H1 (cell line): ENCODE results near the gene SERPINA10. TPM values are rescaled to one million over a fixed set of nuclear protein-coding genes. Genes with fewer than 3 reads are reported as not detected.
"Not testable (repeated sequence)": the region's sequence is repeated elsewhere in the genome, so short reads cannot be mapped to it uniquely, and the experiment has no call there.

ENCODE experiments used
- CTCF ChIA-PET: fragments of 300-600 bp; sonication (Branson Sonifier 250); formaldehyde crosslinking; loops from one replicate; lab custom pipeline; 2021; ENCODE audit not compliant: partially characterized antibody; lab: Charles Lee
- POLR2A ChIA-PET: fragments of 300-600 bp; sonication (Branson Sonifier 250); formaldehyde crosslinking; loops from one replicate; lab custom pipeline; 2021; ENCODE audit warnings: inconsistent platforms; ENCODE audit not compliant: partially characterized antibody; lab: Charles Lee
- DNase-seq, 2 experiments: peaks; one replicate each; pipeline versions ENCODE4 v3.0.0 to v3.0.0-alpha.2; 2010 to 2022; ENCODE audit warnings: low spot score in 2 of 2, low read depth in 1 of 2, mixed read lengths in 1 of 2
- FAIRE-seq: peaks from 2 replicates; lab custom pipeline; 2011; peaks lifted over from hg19 to GRCh38; lab: Jason Lieb, UNC
- H2AFZ ChIP-seq: 2 replicates; pipeline ENCODE4 v1.8.1; 2012; ENCODE audit warnings: low read length, inconsistent platforms
- H2AK5ac ChIP-seq: 2 replicates; pipeline ENCODE4 v1.6.1; 2013; ENCODE audit warnings: low read depth, low read length
- H2BK120ac ChIP-seq: replicated peaks from 2 replicates; pipeline ENCODE3; 2013; ENCODE audit warnings: low read depth, low read length, inconsistent platforms
- H2BK12ac ChIP-seq: 2 replicates; pipeline ENCODE4 v1.6.1; 2013; ENCODE audit warnings: low read depth, low read length
- H2BK15ac ChIP-seq: 2 replicates; pipeline ENCODE4 v1.6.1; 2013; ENCODE audit warnings: low read length
- H2BK20ac ChIP-seq: 2 replicates; pipeline ENCODE4 v1.6.1; 2013; ENCODE audit warnings: low read length
- H2BK5ac ChIP-seq: 2 replicates; pipeline ENCODE4 v1.6.1; 2013; ENCODE audit warnings: low read depth, low read length
- H3K14ac ChIP-seq: 2 replicates; pipeline ENCODE4 v1.6.1; 2013; ENCODE audit warnings: inconsistent platforms; ENCODE audit not compliant: insufficient read length
- H3K18ac ChIP-seq: 2 replicates; pipeline ENCODE4 v1.6.1; 2013; ENCODE audit warnings: low read length; ENCODE audit errors: extremely low read depth
- H3K23ac ChIP-seq: 2 replicates; pipeline ENCODE4 v1.6.1; 2013; ENCODE audit warnings: inconsistent platforms; ENCODE audit not compliant: insufficient read length
- H3K23me2 ChIP-seq: 2 replicates; pipeline ENCODE4 v1.6.1; 2013; ENCODE audit warnings: low read depth, low read length
- H3K27ac ChIP-seq: 2 replicates; pipeline ENCODE4 v1.6.1; 2011; ENCODE audit warnings: low read depth, low read length, inconsistent platforms
- H3K27me3 ChIP-seq, 4 experiments: replicated peaks in 1 of 4; 1 replicate in 1 of 4; 2 replicates in 3 of 4; pipeline versions ENCODE4 v1.6.1 to v1.8.1; 2011 to 2013; ENCODE audit warnings: low read length in 3 of 4, mild to moderate bottlenecking in 3 of 4, inconsistent platforms in 2 of 4, mixed read lengths in 2 of 4, moderate library complexity in 1 of 4; ENCODE audit not compliant: control insufficient read depth in 3 of 4, insufficient read depth in 3 of 4; ENCODE audit errors: extremely low read depth in 1 of 4
- H3K36me3 ChIP-seq, 4 experiments: 2 replicates each; pipeline versions ENCODE4 v1.6.1 to v1.8.1; 2011 to 2013; ENCODE audit warnings: mild to moderate bottlenecking in 4 of 4, low read length in 3 of 4, moderate library complexity in 2 of 4, control low read depth in 1 of 4, inconsistent platforms in 1 of 4; ENCODE audit not compliant: insufficient read depth in 4 of 4, control insufficient read depth in 2 of 4
- H3K4ac ChIP-seq: replicated peaks from 2 replicates; pipeline ENCODE3; 2013; ENCODE audit warnings: low read length, low read depth, mixed read lengths, inconsistent platforms; ENCODE audit not compliant: insufficient read length
- H3K4me1 ChIP-seq, 4 experiments: replicated peaks in 1 of 4; 1 replicate in 1 of 4; 2 replicates in 3 of 4; pipeline versions ENCODE4 v1.6.1 to v1.8.1; 2011 to 2013; ENCODE audit warnings: low read length in 3 of 4, inconsistent platforms in 2 of 4, mixed read lengths in 1 of 4; ENCODE audit not compliant: insufficient read depth in 4 of 4, control insufficient read depth in 3 of 4
- H3K4me2 ChIP-seq, 2 experiments: 2 replicates each; pipeline versions ENCODE4 v1.6.1 to v1.8.1; 2011 to 2013; ENCODE audit warnings: low read depth in 2 of 2, low read length in 2 of 2, control low read depth in 1 of 2, inconsistent platforms in 1 of 2, mild to moderate bottlenecking in 1 of 2; ENCODE audit not compliant: insufficient read depth in 1 of 2
- H3K4me3 ChIP-seq, 4 experiments: fragments of 200-600, 300-600 bp in 1 of 4; sonication (generic), shearing (Covaris generic), sonication (Bioruptor Twin) in 1 of 4; 2 replicates each; pipeline versions ENCODE4 v1.5.1 to v1.8.1; 2011 to 2016; ENCODE audit warnings: low read length in 4 of 4, low read depth in 3 of 4, control low read depth in 2 of 4, inconsistent platforms in 2 of 4, mild to moderate bottlenecking in 2 of 4, mixed read lengths in 1 of 4, moderate library complexity in 1 of 4; ENCODE audit not compliant: insufficient read depth in 2 of 4; ENCODE audit errors: extremely low read depth in 1 of 4
- H3K56ac ChIP-seq: replicated peaks from 2 replicates; pipeline ENCODE3; 2013; ENCODE audit warnings: low read depth, mild to moderate bottlenecking, mixed read lengths, low read length, inconsistent platforms; ENCODE audit not compliant: insufficient read length
- H3K79me1 ChIP-seq: 2 replicates; pipeline ENCODE4 v1.6.1; 2013; ENCODE audit warnings: low read depth, low read length, control low read depth
- H3K79me2 ChIP-seq, 2 experiments: 2 replicates each; pipeline versions ENCODE4 v1.6.1 to v1.8.1; 2012 to 2013; ENCODE audit warnings: low read length in 2 of 2, mild to moderate bottlenecking in 2 of 2, inconsistent platforms in 1 of 2; ENCODE audit not compliant: insufficient read depth in 2 of 2, control insufficient read depth in 1 of 2
- H3K9ac ChIP-seq, 4 experiments: replicated peaks in 1 of 4; 1 replicate in 1 of 4; 2 replicates in 3 of 4; pipeline versions ENCODE4 v1.6.1 to v1.8.1; 2011 to 2013; ENCODE audit warnings: low read depth in 3 of 4, low read length in 3 of 4, control low read depth in 2 of 4, mild to moderate bottlenecking in 2 of 4, moderate library complexity in 2 of 4, inconsistent platforms in 1 of 4; ENCODE audit errors: extremely low read depth in 1 of 4
- H3K9me3 ChIP-seq, 2 experiments: 2 replicates each; pipeline versions ENCODE4 v1.6.1 to v1.8.1; 2012 to 2013; ENCODE audit warnings: mild to moderate bottlenecking in 2 of 2, moderate library complexity in 2 of 2, control low read depth in 1 of 2, inconsistent platforms in 1 of 2, low read depth in 1 of 2, low read length in 1 of 2, mixed read lengths in 1 of 2; ENCODE audit not compliant: insufficient read depth in 2 of 2
- H4K20me1 ChIP-seq, 2 experiments: replicated peaks in 1 of 2; 2 replicates each; pipeline versions ENCODE3 to v1.8.1; 2011 to 2013; ENCODE audit warnings: inconsistent platforms in 2 of 2, low read length in 2 of 2, mild to moderate bottlenecking in 1 of 2; ENCODE audit not compliant: insufficient read depth in 2 of 2, control insufficient read depth in 1 of 2
- H4K5ac ChIP-seq: 2 replicates; pipeline ENCODE4 v1.6.1; 2013; ENCODE audit warnings: low read length, low read depth, mixed read lengths, inconsistent platforms; ENCODE audit not compliant: insufficient read length
- H4K8ac ChIP-seq: 2 replicates; pipeline ENCODE4 v1.8.0; 2013; ENCODE audit warnings: mild to moderate bottlenecking, moderate library complexity, low read length, inconsistent platforms; ENCODE audit not compliant: insufficient read depth; ENCODE audit errors: extremely low read depth
- H4K91ac ChIP-seq: replicated peaks from 2 replicates; pipeline ENCODE3; 2013; ENCODE audit warnings: low read length, mixed read lengths, inconsistent platforms; ENCODE audit not compliant: insufficient read length
- WGBS, 2 experiments: shearing (Covaris generic) in 1 of 2; methylation state at CpG; one replicate each; pipeline versions ENCODE4 v1.1.6 to v1.1.7; 2013 to 2015; ENCODE audit warnings: low lambda C conversion rate in 2 of 2, mixed read lengths in 2 of 2, inconsistent platforms in 1 of 2, low coverage in 1 of 2, missing lambda C conversion rate in 1 of 2; ENCODE audit not compliant: insufficient replicate concordance in 2 of 2, insufficient coverage in 1 of 2, insufficient read length in 1 of 2; ENCODE audit errors: extremely low coverage in 1 of 2, missing lambda C conversion rate in 1 of 2; 5-methylcytosine and 5-hydroxymethylcytosine counted together
- polyA plus RNA-seq, 7 experiments: library from polyadenylated mRNA; depleted of rRNA in 3 of 7; stranded (reverse) in 5 of 7; unstranded in 2 of 7; fragments of >200 nt in 5 of 7; fragments of 200-250 nt in 2 of 7; gene quantifications; 1 replicate in 5 of 7; 2 replicates in 1 of 7; 4 replicates in 1 of 7; pipeline versions ENCODE4 v1.2.1 to v1.2.3, GENCODE V29; 2011 to 2013; ENCODE audit warnings: missing spikeins in 2 of 7, mixed read lengths in 2 of 7
- total RNA-seq: library from RNA; stranded (reverse); fragmentation: NEBNext Ultra II Directional; extraction: Animal tissue kit (Norgen Biotek cat#: 25700); gene quantifications from 2 replicates; pipeline ENCODE4 v1.2.1, GENCODE V29; 2021

Gene SERPINA10
- total and polyA plus RNA-seq, 2 of the 8 experiments (the other 6 are each of a cell fraction or from before 2014, with no cell fraction given), result not detected

GRCh38 chr14:94264195-94264594 is 28.9 kb downstream of the SERPINA10 start:
- H3K4ac ChIP-seq, H3K23ac ChIP-seq, H3K9ac ChIP-seq, H2AFZ ChIP-seq, H4K5ac ChIP-seq, H3K27me3 ChIP-seq, H4K8ac ChIP-seq, H3K23me2 ChIP-seq, H3K18ac ChIP-seq, H3K14ac ChIP-seq, H2BK12ac ChIP-seq, DNase-seq, H3K4me2 ChIP-seq, H2BK20ac ChIP-seq, H4K91ac ChIP-seq, H4K20me1 ChIP-seq, H3K9me3 ChIP-seq, H2BK5ac ChIP-seq, H3K27ac ChIP-seq, H3K4me1 ChIP-seq, FAIRE-seq, H2BK120ac ChIP-seq, H2AK5ac ChIP-seq, H3K4me3 ChIP-seq, H3K56ac ChIP-seq, H3K79me2 ChIP-seq, POLR2A ChIA-PET, H2BK15ac ChIP-seq, H3K79me1 ChIP-seq: not testable (repeated sequence)
- CTCF ChIA-PET, result interaction anchor here (1.3 kb wide), 1 partner anchor 127 kb away, joined by 3 read pairs; no protein-coding TSS in a partner anchor
- 76% methylated on average over 3 of the region's 3 CpGs; no CpG with 5 or more reads in 1 of the 2 experiments for WGBS, 2 experiments
- H3K36me3 ChIP-seq, result peaks cover 0 to 11% (median 4%) of the 10 kb centered on the region in 4 experiments; a peak in 4 of 8 replicates
